ENCODE measurements around the gene APMAP.

- no peak for TF ChIP-seq CTCF (IDR thresholded peaks at IDR 0.05)
- no peak for TF ChIP-seq POLR2A (IDR thresholded peaks at IDR 0.05)
- no peak for TF ChIP-seq POLR2AphosphoS5 (IDR thresholded peaks at IDR 0.05)
These were observed 57.8 kb downstream of the APMAP start for GRCh38 chr20:24934716-24935115.

All from prostate gland (tissue), 2 donors.